NCI-H1105 (cell line): ENCODE results near the gene HOMER2.
"Not testable (repeated sequence)": the region's sequence is repeated elsewhere in the genome, so short reads cannot be mapped to it uniquely, and the experiment has no call there.

ENCODE experiments used
- DNase-seq: peaks from one replicate; lab custom pipeline; 2025; lab: John Stamatoyannopoulos, UW

The HOMER2 gene

DNA sequence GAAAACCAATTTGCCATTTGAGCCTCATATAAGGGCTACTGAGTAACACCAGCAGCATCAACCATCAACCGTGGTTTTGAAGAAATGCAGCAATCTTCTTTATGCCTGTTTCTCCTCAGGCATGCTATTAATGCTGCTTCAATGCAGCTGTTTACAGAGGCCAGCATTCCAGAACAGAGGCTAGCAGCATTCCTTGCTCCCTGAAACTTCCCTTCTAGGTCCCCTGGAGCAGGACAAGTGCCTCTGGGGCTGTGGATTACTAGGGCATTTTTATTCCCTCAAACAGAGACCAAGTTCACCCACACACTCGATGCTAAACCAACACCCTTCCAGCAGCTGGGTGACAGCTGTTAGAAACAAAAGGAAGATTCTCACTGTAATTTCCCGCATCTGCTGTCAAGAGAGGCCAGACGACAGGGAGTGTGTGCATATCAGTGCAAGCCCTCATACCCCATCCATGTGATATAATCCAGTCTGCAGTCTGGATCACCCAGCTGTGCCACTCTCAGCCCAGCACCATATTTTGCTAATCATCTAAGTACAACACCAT, 57.5 kb downstream of the HOMER2 start:
- DNase-seq, result no peak

DNA sequence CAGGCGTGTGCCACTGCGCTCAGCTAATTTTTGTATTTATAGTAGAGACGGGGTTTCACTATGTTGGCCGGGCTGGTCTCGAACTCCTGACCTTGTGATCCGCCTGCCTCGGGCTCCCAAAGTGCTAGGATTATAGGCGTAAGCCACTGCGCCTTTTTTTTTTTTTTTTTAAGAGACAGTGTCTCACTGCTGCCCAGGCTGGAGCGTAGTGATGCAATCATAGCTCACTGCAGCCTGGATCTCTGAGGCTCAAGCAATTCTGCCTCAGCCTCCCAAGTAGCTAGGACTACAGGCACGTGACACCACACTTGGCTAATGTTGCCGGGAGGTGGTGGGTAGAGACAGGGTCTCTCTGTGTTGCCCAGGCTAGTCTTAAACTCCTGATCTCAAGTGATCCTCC, 59.0 kb downstream of the HOMER2 start:
- not testable (repeated sequence) for DNase-seq

GRCh38 chr15:82892573-82892972, 59.9 kb downstream of the HOMER2 start:
- DNase-seq, result no peak

GRCh38 chr15:82890995-82891390, 61.5 kb downstream of the HOMER2 start:
- DNase-seq, result no peak

- no peak for DNase-seq
Measured at GRCh38 chr15:82890338-82890994, 62.1 kb downstream of the HOMER2 start.

GRCh38 chr15:82882273-82882928, 70.1 kb downstream of the HOMER2 start:
- no peak for DNase-seq

DNA sequence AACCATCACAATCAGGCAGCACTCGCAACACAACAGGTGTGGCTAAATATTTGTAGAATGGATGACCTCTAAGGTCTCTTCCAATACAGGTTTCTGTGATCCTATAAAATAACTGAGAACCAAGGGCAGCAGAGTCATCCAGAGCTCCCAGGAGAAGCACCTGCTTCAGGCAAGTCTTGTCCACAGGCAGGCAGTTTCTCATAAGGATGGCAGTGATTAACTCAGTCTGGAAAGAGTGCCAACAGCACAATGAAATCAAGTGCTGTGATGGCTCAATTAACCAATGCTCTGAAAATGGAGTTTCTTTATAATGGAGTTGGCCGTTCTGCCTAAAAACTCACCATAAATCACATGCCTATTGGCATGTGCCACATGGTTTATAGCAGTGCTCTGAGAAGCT, 70.8 kb downstream of the HOMER2 start:
- DNase-seq, result no peak

- no peak for DNase-seq
Measured at GRCh38 chr15:82880704-82881103, 71.8 kb downstream of the HOMER2 start.

DNA sequence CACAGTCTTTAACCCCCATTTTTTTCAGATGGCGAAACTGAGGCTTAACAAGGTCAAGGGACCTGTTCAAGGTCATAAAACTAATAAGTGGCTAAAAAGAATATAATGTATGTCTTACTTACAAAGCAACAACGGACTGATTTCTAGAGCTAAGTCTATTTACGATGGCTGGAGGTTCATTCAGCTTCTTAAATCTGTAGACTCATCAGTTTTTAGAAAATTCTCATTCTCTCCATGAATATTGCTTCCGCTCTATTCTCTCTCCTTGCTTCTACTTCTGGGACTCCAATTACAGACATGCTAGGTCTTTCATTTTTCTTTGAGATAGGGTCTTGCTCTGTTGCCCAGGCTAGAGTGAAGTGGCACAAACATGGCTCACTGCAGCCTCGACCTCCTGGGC, 74.2 kb downstream of the HOMER2 start:
- no peak for DNase-seq

- DNase-seq, result no peak
Measured at GRCh38 chr15:82877825-82878224, 74.7 kb downstream of the HOMER2 start.

- DNase-seq, result no peak
Measured at GRCh38 chr15:82875411-82876003, 77.0 kb downstream of the HOMER2 start.

- DNase-seq, result no peak
Measured at GRCh38 chr15:82874961-82875360, 77.6 kb downstream of the HOMER2 start.

DNA sequence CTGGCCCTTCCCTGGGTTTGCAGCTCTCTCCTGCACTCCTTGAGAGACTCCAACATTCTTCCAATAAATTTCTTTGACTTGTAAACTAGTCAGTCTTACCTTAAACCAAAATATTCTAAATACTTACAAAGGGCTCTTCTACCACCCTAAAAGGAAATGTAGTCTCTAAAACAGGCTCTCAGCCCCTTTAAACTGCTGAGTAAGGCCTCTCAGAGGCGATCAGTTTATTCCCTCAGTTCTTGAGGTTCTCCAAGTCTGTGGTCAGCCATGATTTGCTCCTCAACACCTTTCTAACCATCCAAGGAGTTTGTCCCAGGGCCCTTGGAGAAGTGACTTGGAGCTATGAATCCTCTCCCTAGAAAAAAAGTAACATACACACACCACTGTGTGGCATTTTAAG, 78.3 kb downstream of the HOMER2 start:
- no peak for DNase-seq

- no peak for DNase-seq
Measured at GRCh38 chr15:82873000-82873680, 79.4 kb downstream of the HOMER2 start.

- no peak for DNase-seq
Measured at GRCh38 chr15:82871832-82872484, 80.6 kb downstream of the HOMER2 start.

DNA sequence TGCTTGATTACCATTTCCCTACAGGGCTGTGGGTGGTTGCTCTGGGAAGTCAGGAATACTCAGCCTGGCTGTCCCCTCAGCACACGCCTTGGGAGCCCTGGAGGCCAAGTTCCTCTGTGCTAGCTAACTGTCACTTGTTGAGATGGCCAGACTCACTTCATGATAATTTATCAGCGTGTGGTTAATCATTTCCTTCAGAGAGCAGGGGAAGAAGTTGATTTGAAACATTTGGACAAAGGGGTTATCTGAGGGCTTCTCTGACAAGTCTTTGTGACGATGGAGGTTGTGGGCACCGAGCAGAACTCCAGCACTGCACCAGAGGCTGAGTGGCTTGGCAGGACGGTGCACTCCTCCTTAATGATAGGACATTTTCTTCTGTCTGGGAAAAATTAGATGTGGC, 81.2 kb downstream of the HOMER2 start:
- DNase-seq, result no peak

DNA sequence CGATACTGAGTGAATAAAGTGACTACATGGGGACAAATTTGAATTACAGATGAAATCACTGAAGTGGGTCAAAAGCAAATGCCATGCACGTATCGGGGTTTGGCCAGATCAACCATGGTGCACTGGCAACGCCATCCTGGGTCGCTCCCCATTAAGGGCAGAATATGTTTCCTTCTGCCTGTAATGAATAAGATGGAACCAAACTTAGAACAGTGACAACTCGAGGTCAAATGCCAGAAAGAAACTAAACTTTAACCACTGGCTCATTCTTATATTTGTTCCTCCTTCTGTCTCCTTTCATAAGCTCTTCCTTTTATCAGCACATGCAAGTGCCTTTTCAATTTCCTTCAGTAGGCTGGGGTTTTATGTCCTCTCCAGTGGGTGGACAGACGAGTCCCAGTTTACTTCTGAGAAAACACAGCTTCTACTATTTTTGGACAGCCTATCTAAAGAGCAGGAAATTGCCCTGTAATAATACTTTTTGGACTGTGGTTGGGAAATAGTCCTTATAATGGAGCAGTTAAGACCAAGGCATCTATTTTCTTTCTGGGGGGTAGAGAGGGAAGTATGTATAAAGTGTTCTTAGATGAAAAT, 81.7 kb downstream of the HOMER2 start:
- DNase-seq, result no peak

DNA sequence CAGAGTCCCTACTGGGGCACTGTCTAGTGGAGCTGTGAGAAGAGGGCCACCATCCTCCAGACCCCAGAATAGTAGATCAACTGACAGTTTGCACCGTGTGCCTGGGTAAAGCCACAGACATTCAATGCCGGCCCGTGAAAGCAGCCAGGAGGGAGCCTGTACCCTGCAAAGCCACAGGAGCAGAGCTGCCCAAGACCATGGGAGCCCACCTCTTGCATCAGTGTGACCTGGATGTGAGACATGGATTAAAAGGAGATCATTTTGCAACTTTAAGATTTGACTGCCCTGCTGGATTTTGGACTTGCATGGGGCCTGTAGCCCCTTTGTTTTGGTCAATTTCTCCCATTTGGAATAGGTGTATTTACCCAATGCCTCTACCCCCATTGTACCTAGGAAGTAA, 86.5 kb downstream of the HOMER2 start:
- not testable (repeated sequence) for DNase-seq

DNA sequence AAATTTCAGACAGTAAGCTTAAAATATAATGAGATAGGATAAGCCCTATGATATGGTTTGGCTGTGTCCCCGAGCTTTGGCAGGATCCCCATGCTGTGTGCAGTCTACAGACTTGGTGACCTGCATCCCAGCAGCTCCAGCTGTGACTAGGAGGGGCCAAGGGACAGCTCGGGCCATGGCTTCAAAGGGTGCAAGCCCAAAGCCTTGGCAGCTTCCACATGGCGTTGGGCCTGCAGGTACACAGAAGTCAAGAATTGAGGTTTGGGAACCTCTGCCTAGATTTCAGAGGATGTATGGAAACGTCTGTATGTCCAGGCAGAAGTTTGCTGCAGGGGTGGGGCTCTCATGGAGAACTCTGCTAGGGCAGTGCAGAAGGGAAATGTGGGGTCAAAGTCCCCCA, 86.9 kb downstream of the HOMER2 start:
- DNase-seq, result not testable (repeated sequence)

GRCh38 chr15:82864967-82865366, 87.6 kb downstream of the HOMER2 start:
- no peak for DNase-seq

- no peak for DNase-seq
Measured at GRCh38 chr15:82862886-82863285, 89.6 kb downstream of the HOMER2 start.

DNA sequence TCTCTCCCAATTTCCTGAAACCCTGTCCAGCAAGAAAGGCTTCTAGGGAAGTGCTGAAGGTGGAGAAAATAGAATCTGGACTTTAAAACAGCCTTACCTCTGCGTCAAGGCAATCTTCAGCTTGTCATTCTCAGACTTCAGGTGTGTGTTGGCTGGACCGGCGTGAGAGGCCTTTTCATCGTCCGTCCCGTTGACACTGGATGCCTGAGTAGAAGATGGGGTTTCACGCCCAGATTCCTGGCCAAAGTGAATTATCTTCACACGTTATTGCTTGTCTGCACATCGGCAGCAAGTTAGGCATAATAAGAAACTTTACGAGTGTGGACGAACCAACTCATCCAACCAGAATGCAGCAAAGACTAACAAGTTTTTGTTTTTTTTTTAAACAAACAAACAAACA, 93.6 kb downstream of the HOMER2 start:
- DNase-seq, result no peak
